OCI-LY7 (cell line): ENCODE results near the gene AMIGO3. TPM values are rescaled to one million over a fixed set of nuclear protein-coding genes. Genes with fewer than 3 reads are reported as not detected.

Experiments used
- BruUV-seq: library from RNA; stranded (reverse); fragments of 400-500 nt; replicated peaks from 2 replicates; lab custom pipeline; 2021; lab: Mats Ljungman, UMichigan
- CTCF ChIA-PET: fragments of 300-600 bp; sonication (Branson Sonifier 250); formaldehyde crosslinking; loops from one replicate; lab custom pipeline; 2022; ENCODE audit warnings: antibody characterized with exemption; ENCODE audit not compliant: unreplicated experiment; lab: Charles Lee
- POLR2A ChIA-PET: fragments of 300-600 bp; sonication (Branson Sonifier 250); formaldehyde crosslinking; loops from one replicate; lab custom pipeline; 2022; ENCODE audit warnings: antibody characterized with exemption; lab: Charles Lee
- DNase-seq: peaks from one replicate; pipeline ENCODE4 v3.0.0-alpha.2; 2015; ENCODE audit warnings: low spot score
- H2AFZ ChIP-seq: fragments of 200-600 bp; sonication (generic), shearing (Covaris generic); 2 replicates; pipeline ENCODE4 v1.6.1; 2014; ENCODE audit warnings: mild to moderate bottlenecking, antibody characterized with exemption, low read length, moderate library complexity
- H3K27ac ChIP-seq: fragments of 200-600 bp; sonication (generic); 2 replicates; pipeline ENCODE4 v1.5.1; 2014; ENCODE audit warnings: mixed run types, low read depth, mild to moderate bottlenecking, moderate library complexity, low read length, inconsistent platforms; ENCODE audit not compliant: poor library complexity, severe bottlenecking
- H3K36me3 ChIP-seq: fragments of 200-600 bp; sonication (generic); 2 replicates; pipeline ENCODE4 v1.6.1; 2014; ENCODE audit warnings: mild to moderate bottlenecking, antibody characterized with exemption, low read length, moderate library complexity, mixed read lengths; ENCODE audit not compliant: insufficient read depth
- H3K4me1 ChIP-seq: fragments of 200-600 bp; sonication (generic); 2 replicates; pipeline ENCODE4 v1.5.1; 2014; ENCODE audit warnings: mild to moderate bottlenecking, low read length; ENCODE audit not compliant: insufficient read depth, poor library complexity, severe bottlenecking
- H3K4me2 ChIP-seq: fragments of 200-600 bp; sonication (generic); 2 replicates; pipeline ENCODE4 v1.6.1; 2014; ENCODE audit warnings: mild to moderate bottlenecking, low read length
- H3K4me3 ChIP-seq: fragments of 200-600 bp; sonication (generic); 2 replicates; pipeline ENCODE4 v1.5.1; 2014; ENCODE audit warnings: mild to moderate bottlenecking, low read depth, low read length; ENCODE audit not compliant: poor library complexity, severe bottlenecking
- H3K79me2 ChIP-seq: fragments of 200-600 bp; sonication (generic); 2 replicates; pipeline ENCODE4 v1.6.1; 2016; ENCODE audit warnings: low read depth, mild to moderate bottlenecking, low read length, moderate library complexity, mixed read lengths; ENCODE audit not compliant: insufficient read depth
- H3K9me2 ChIP-seq: fragments of 200-600 bp; sonication (generic); 2 replicates; pipeline ENCODE4 v1.6.1; 2016; ENCODE audit warnings: mild to moderate bottlenecking, low read length, mixed read lengths; ENCODE audit not compliant: insufficient read depth
- H3K9me3 ChIP-seq: fragments of 200-600 bp; sonication (generic); 2 replicates; pipeline ENCODE4 v1.6.1; 2014; ENCODE audit warnings: mild to moderate bottlenecking, mixed run types, low read length, mixed read lengths
- H4K20me1 ChIP-seq: fragments of 200-600 bp; sonication (generic); 2 replicates; pipeline ENCODE4 v1.6.1; 2014; ENCODE audit warnings: mild to moderate bottlenecking, antibody characterized with exemption, low read length, moderate library complexity, mixed read lengths; ENCODE audit not compliant: insufficient read depth
- CTCF ChIP-seq: fragments of 200-600 bp; sonication (generic); conservative IDR thresholded peaks from 2 replicates; pipeline ENCODE4 v1.5.1; 2014; ENCODE audit warnings: mild to moderate bottlenecking, antibody characterized with exemption, low read length, moderate library complexity, mixed read lengths
- EZH2phosphoT487 ChIP-seq: fragments of 200-600 bp; sonication (generic); IDR thresholded peaks from 2 replicates; pipeline ENCODE4 v1.6.1; 2018; ENCODE audit warnings: low read depth, borderline replicate concordance, mild to moderate bottlenecking, mixed run types, antibody characterized with exemption, low read length, moderate library complexity, mixed read lengths
- intact Hi-C: fragments of 100-400 bp; cut with micrococcal nuclease; formaldehyde crosslinking; loops from one replicate; pipeline ENCODE4 v1.10.0; 2022; ENCODE audit not compliant: unreplicated experiment
- total RNA-seq, 2 experiments: library from RNA; depleted of rRNA in 1 of 2; stranded (reverse); fragments of >200 nt in 1 of 2; shearing (Covaris generic) in 1 of 2; gene quantifications; 2 replicates each; pipeline ENCODE4 v1.2.3, GENCODE V29; 2014 to 2022

AMIGO3 gene
- total RNA-seq, 2 experiments from 2014 or later: 0.80 to 4.4 TPM

DNA sequence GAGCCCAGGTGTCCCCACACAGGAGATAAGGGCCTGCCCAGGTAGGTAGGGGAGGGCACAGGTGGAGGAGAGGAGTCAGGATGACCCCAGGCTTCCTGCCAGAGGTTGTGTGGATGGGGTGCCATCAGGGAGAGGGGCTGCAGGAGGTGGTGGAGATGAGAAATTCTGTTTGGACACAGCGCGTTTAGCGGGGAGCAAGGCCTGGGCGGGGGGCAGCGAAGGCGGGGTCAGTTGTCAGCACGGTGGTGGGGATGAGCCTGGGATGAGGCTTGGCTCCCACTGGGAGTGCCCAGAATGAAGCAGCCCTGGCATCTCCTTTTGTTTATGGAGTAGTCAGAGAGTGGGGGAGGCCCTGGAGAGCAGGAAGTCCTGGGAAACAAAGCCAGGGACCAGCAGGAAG is 15.5 kb downstream of the AMIGO3 start:
- no peaks in the 10 kb centered on the region for H3K9me2 ChIP-seq
- no peak overlapping the region for H3K27ac ChIP-seq
- POLR2A ChIA-PET: no interaction called here
- H3K4me1 ChIP-seq: no peaks in the 10 kb centered on the region
- CTCF ChIA-PET: no interaction called here
- no peak for TF ChIP-seq EZH2phosphoT487
- no peak for TF ChIP-seq CTCF
- no TSS peak for BruUV-seq
- H3K79me2 ChIP-seq: no peaks in the 10 kb centered on the region
- no peak overlapping the region for H3K4me3 ChIP-seq
- H2AFZ ChIP-seq: no peak overlapping the region
- no peaks in the 10 kb centered on the region for H4K20me1 ChIP-seq
- H3K36me3 ChIP-seq: peaks cover 11% of the 10 kb centered on the region; the same call in 1 of the 2 replicates
- no peaks in the 10 kb centered on the region for H3K9me3 ChIP-seq
- DNase-seq: no peak
- no peak overlapping the region for H3K4me2 ChIP-seq
- intact Hi-C loops: loop anchor here (1.0 to 5.0 kb wide), 3 partner anchors 15 to 203 kb away; partner anchors contain the start of gene AMIGO3

DNA sequence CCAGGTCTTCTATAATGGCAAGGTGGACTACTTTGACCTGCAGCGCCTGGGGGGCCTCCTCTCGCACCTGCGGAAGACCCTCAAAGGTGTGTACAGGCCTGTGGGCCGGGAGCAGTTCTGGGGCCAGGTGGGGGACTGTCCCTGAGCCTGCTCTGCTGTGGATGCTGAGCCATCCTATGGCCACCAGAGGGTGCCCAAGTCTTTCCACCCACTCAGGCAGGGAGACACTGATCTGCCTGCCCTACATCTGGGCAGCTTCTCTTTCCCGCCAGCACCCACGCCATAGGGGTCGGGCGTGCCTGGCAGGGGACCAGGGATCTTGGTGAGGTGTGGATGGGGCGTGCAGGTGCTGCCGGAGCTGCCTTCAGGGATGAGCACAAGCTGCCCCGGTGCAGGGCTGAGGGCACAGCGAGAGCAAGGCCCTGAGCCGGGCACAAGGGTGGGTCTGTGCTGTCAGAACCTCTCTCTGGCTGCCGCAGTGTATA is 16.0 kb downstream of the AMIGO3 start:
- Histone ChIP-seq H3K4me3 (no peak overlapping the region), H3K9me3 (no peaks in the 10 kb centered on the region), H3K9me2 (no peaks in the 10 kb centered on the region), H3K79me2 (no peaks in the 10 kb centered on the region), H4K20me1 (no peaks in the 10 kb centered on the region), H3K4me1 (no peaks in the 10 kb centered on the region), H3K27ac (no peak overlapping the region), H3K4me2 (no peak overlapping the region), H2AFZ (no peak overlapping the region), H3K36me3 (peaks cover 11% of the 10 kb centered on the region; the same call in 1 of the 2 replicates)
- intact Hi-C loops: loop anchor here (1.0 to 5.0 kb wide), 3 partner anchors 16 to 204 kb away; partner anchors contain the start of gene AMIGO3
- TF ChIP-seq EZH2phosphoT487: no peak
- TF ChIP-seq CTCF: peak; percentile 81
- no TSS peak for BruUV-seq
- peak; percentile 76 for DNase-seq
- CTCF ChIA-PET: no interaction called here
- POLR2A ChIA-PET: interaction anchor here (0.6 kb wide), 1 partner anchor 119 kb away, joined by 4 read pairs; no protein-coding TSS in a partner anchor

DNA sequence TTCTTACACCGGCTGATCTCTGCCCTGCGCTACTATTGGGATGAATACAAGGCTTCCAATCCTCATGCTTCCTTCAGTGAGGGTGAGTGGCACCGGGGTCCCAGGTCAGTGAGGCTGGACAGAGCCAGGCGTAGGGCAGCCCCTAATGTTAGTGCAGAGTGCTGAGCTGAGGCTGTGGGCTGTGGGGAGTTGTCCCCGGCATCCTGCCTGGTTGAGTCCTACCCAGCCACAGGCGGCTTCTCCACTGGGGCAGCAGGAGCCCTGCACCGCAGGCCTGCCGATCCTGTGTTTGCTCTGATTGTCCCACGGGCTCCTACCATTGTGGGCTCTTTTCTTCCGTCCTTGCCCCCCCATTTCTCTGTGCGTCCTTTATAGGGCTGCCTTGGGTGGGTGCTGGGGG is 16.8 kb downstream of the AMIGO3 start:
- no peaks in the 10 kb centered on the region for H3K9me2 ChIP-seq
- POLR2A ChIA-PET: no interaction called here
- TF ChIP-seq EZH2phosphoT487 (no peak), CTCF (no peak)
- no peak overlapping the region for H3K27ac ChIP-seq
- no peak overlapping the region for H2AFZ ChIP-seq
- no TSS peak for BruUV-seq
- H4K20me1 ChIP-seq: no peaks in the 10 kb centered on the region
- peaks cover 11% of the 10 kb centered on the region; the same call in 1 of the 2 replicates for H3K36me3 ChIP-seq
- no peak overlapping the region for H3K4me3 ChIP-seq
- CTCF ChIA-PET: no interaction called here
- intact Hi-C loops: loop anchor here (1.0 to 5.0 kb wide), 3 partner anchors 17 to 205 kb away; partner anchors contain the start of gene AMIGO3
- no peak overlapping the region for H3K4me2 ChIP-seq
- no peaks in the 10 kb centered on the region for H3K9me3 ChIP-seq
- no peak for DNase-seq
- H3K79me2 ChIP-seq: no peaks in the 10 kb centered on the region
- no peaks in the 10 kb centered on the region for H3K4me1 ChIP-seq
